GM21619 (cell line): ENCODE measurements around the gene CLIC3.
"Not testable (repeated sequence)": the region's sequence is repeated elsewhere in the genome, so short reads cannot be mapped to it uniquely, and the experiment has no call there.

Source experiments
- ATAC-seq: cut with Tn5 transposase; IDR thresholded peaks from one replicate; pipeline ENCODE4 v1.9.1; 2021; ENCODE audit not compliant: unreplicated experiment

The CLIC3 gene

GRCh38 chr9:136996361-136997292 is at the start of gene CLIC3:
TSS of gene CLIC3 (minus strand) at chr9:136996568. CDS start at chr9:136996543, 25 bp downstream.
- no peak for ATAC-seq

- ATAC-seq, result no peak
These were observed 49.1 kb upstream of the CLIC3 start for GRCh38 chr9:137045294-137046087.

GRCh38 chr9:137044502-137045177 is 48.3 kb upstream of the CLIC3 start:
- no peak for ATAC-seq

- ATAC-seq, result no peak
These were observed 47.7 kb upstream of the CLIC3 start for GRCh38 chr9:137044037-137044436.

- no peak for ATAC-seq
These were observed 46.7 kb upstream of the CLIC3 start for GRCh38 chr9:137042751-137043727.

GRCh38 chr9:137041124-137041523 is 44.8 kb upstream of the CLIC3 start:
- no peak for ATAC-seq

- ATAC-seq, result no peak
These were observed 44.2 kb upstream of the CLIC3 start for GRCh38 chr9:137040568-137040967.

GRCh38 chr9:137039611-137040366 is 43.4 kb upstream of the CLIC3 start:
- ATAC-seq, result no peak

- ATAC-seq, result no peak
These were observed 42.5 kb upstream of the CLIC3 start for GRCh38 chr9:137038916-137039315.

- ATAC-seq, result no peak
These were observed 41.1 kb upstream of the CLIC3 start for GRCh38 chr9:137037483-137037882.

GRCh38 chr9:137037035-137037434 is 40.7 kb upstream of the CLIC3 start:
- no peak for ATAC-seq

- no peak for ATAC-seq
These were observed 39.6 kb upstream of the CLIC3 start for GRCh38 chr9:137035937-137036336.

- no peak for ATAC-seq
These were observed 39.1 kb upstream of the CLIC3 start for GRCh38 chr9:137035507-137035834.

- no peak for ATAC-seq
These were observed 38.5 kb upstream of the CLIC3 start for GRCh38 chr9:137034709-137035506.

GRCh38 chr9:137034039-137034708 is 37.8 kb upstream of the CLIC3 start:
- no peak for ATAC-seq

GRCh38 chr9:137033481-137033880 is 37.1 kb upstream of the CLIC3 start:
- not testable (repeated sequence) for ATAC-seq

- ATAC-seq, result no peak
These were observed 36.5 kb upstream of the CLIC3 start for GRCh38 chr9:137032858-137033257.
